HG03196 (cell line): Measurements from ENCODE around the gene PROC.
A peak's percentile ranks its signal among the peaks of the same experiment; 100 is the strongest.

ENCODE experiments used
- ATAC-seq: cut with Tn5 transposase; IDR thresholded peaks from one replicate; pipeline ENCODE4 v1.9.1; 2021; ENCODE audit not compliant: unreplicated experiment

The PROC gene

DNA sequence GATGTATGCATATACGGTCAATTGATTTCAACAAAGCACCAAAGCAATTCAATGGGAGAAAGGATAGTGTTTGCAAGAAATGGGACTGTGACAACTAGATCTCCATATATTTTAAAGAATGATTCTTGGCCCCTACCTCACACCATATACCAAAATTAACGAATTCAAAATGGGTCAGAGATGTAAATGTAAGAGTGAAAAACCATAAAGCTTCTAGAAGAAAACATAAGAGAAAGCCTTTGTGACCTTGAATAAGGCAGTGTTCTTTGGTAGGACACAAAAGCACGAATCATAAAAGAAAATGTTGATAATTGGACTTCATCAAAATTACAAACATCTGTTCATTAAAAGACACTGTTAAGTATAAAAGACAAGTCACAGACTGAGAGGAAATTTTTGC is 5.0 kb upstream of the PROC start:
- no peak for ATAC-seq

GRCh38 chr2:127413782-127414637 is 4.2 kb upstream of the PROC start:
- ATAC-seq, result no peak

- no peak for ATAC-seq
Measured at GRCh38 chr2:127414638-127415592, 3.3 kb upstream of the PROC start.

GRCh38 chr2:127415593-127416505 is 2.4 kb upstream of the PROC start:
- ATAC-seq, result peak; percentile 83

DNA sequence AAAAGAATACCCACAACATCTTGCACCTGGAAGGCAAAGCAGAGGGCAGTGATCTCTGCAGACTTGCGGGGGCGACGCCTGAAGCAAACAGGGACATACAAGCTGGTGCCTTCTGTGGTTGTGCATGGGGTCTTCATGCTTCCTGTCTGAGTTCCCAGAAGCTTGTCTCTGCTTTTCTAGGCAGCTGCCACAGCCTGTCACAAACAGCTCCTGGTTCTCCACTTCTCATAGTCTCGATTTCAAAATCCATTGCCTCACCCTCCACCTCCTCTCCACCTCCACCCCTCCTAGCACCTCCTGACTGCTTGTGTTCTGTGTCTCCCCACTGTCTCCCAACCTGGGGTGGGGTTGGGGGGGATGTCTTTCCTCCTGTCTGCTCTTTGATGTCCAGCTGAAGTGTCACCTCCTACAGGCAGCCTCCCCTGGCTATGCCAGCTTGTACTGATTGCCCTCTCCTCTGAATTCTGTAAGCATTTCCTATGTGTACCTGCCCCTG is 1.7 kb upstream of the PROC start:
- ATAC-seq, result peak; percentile 13

GRCh38 chr2:127417406-127417805 is 821 bp upstream of the PROC start:
- ATAC-seq, result no peak

DNA sequence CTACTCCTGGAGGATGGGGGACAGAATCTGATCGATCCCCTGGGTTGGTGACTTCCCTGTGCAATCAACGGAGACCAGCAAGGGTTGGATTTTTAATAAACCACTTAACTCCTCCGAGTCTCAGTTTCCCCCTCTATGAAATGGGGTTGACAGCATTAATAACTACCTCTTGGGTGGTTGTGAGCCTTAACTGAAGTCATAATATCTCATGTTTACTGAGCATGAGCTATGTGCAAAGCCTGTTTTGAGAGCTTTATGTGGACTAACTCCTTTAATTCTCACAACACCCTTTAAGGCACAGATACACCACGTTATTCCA is 844 bp downstream of the PROC start:
- no peak for ATAC-seq

GRCh38 chr2:127419448-127420038 is 1.3 kb downstream of the PROC start:
- no peak for ATAC-seq

GRCh38 chr2:127420039-127420864 is 2.0 kb downstream of the PROC start:
- ATAC-seq, result no peak

- ATAC-seq, result no peak
Measured at GRCh38 chr2:127421116-127421800, 3.0 kb downstream of the PROC start.

- ATAC-seq, result no peak
Measured at GRCh38 chr2:127421871-127422558, 3.8 kb downstream of the PROC start.

- no peak for ATAC-seq
Measured at GRCh38 chr2:127422559-127423477, 4.6 kb downstream of the PROC start.

DNA sequence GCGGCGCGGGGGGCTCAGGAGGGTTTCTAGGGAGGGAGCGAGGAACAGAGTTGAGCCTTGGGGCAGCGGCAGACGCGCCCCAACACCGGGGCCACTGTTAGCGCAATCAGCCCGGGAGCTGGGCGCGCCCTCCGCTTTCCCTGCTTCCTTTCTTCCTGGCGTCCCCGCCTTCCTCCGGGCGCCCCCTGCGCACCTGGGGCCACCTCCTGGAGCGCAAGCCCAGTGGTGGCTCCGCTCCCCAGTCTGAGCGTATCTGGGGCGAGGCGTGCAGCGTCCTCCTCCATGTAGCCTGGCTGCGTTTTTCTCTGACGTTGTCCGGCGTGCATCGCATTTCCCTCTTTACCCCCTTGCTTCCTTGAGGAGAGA is 5.2 kb downstream of the PROC start:
- ATAC-seq, result no peak

- no peak for ATAC-seq
Measured at GRCh38 chr2:127423880-127424279, 5.7 kb downstream of the PROC start.

GRCh38 chr2:127424598-127425520 is 6.6 kb downstream of the PROC start:
- no peak for ATAC-seq
